Sigmoid colon (tissue), 7 donors: ENCODE measurements around the gene PLCB1. TPM values are rescaled to one million over a fixed set of nuclear protein-coding genes. Genes with fewer than 3 reads are reported as not detected.

ENCODE experiments used
- DNase-seq: peaks from one replicate; pipeline ENCODE4 v3.0.0-alpha.2; 2019
- H3K27ac ChIP-seq, 4 donors: fragments of 200-600 bp; sonication (generic); one replicate each; pipeline ENCODE4 v1.5.1; 2016 to 2019; ENCODE audit warnings: mild to moderate bottlenecking in 1 of 4
- H3K27me3 ChIP-seq, 3 donors: fragments of 200-600 bp; sonication (generic); one replicate each; pipeline ENCODE4 v1.5.1; 2019; ENCODE audit warnings: mild to moderate bottlenecking in 1 of 3
- H3K36me3 ChIP-seq, 4 donors: fragments of 200-600 bp; sonication (generic); one replicate each; pipeline ENCODE4 v1.5.1; 2016 to 2019
- H3K4me1 ChIP-seq, 4 donors: fragments of 200-600 bp; sonication (generic); one replicate each; pipeline ENCODE4 v1.5.1; 2017 to 2019
- H3K4me3 ChIP-seq, 4 donors: fragments of 200-600 bp; sonication (generic); one replicate each; pipeline ENCODE4 v1.5.1; 2017 to 2019; ENCODE audit warnings: mild to moderate bottlenecking in 2 of 4, moderate library complexity in 1 of 4
- H3K9me3 ChIP-seq, 4 donors: fragments of 200-600 bp in 3 of 4; sonication (generic) in 3 of 4; one replicate each; pipeline versions ENCODE4 v1.5.1 to v1.6.1; 2013 to 2019
- CTCF ChIP-seq, 4 experiments: fragments of 450-650 bp in 3 of 4; fragments of 200-600 bp in 1 of 4; IDR thresholded peaks; one replicate each; pipeline ENCODE4 v1.5.1; 2016 to 2019; ENCODE audit warnings: antibody characterized with exemption in 4 of 4, mild to moderate bottlenecking in 3 of 4, moderate library complexity in 2 of 4
- EP300 ChIP-seq, 4 donors: sonication (generic); formaldehyde crosslinking; IDR thresholded peaks; one replicate each; pipeline ENCODE4 v1.6.1; 2017; ENCODE audit warnings: antibody characterized with exemption in 4 of 4
- POLR2A ChIP-seq, 2 donors: fragments of 450-650 bp; IDR thresholded peaks; one replicate each; pipeline ENCODE4 v1.6.1; 2016; ENCODE audit warnings: antibody characterized with exemption in 2 of 2, mild to moderate bottlenecking in 2 of 2, moderate library complexity in 2 of 2
- POLR2AphosphoS5 ChIP-seq, 4 donors: sonication (generic); formaldehyde crosslinking; IDR thresholded peaks; one replicate each; pipeline ENCODE4 v1.6.1; 2017; ENCODE audit warnings: antibody characterized with exemption in 4 of 4
- WGBS, 2 donors: extraction: QIAGEN DNeasy Blood & Tissue Kit; methylation state at CpG; one replicate each; pipeline ENCODE4 v1.1.7; 2013; 5-methylcytosine and 5-hydroxymethylcytosine counted together
- intact Hi-C: fragments of 100-400 bp; cut with DNase I; formaldehyde crosslinking; loops from one replicate; pipeline ENCODE4 v1.15.1; 2023
- polyA plus RNA-seq, 3 donors: library from polyadenylated mRNA; stranded (reverse); fragments of 200-250 nt; gene quantifications; one replicate each; pipeline ENCODE4 v1.2.3, GENCODE V29; 2013
- total RNA-seq, 4 donors: library from RNA; depleted of rRNA; stranded (reverse); fragments of >200 nt; gene quantifications; one replicate each; pipeline ENCODE4 v1.1.0, GENCODE V29; 2016
- donor health status: healthy with polysubstance abuse.
- donor health status: Bipolar disorder and iron deficiency.
- donor health status: healthy.

The PLCB1 gene
- total and polyA plus RNA-seq, 7 donors: 0.92 to 117 (median 86.7) TPM

- WGBS, 2 donors: 61 to 78% methylated on average over 3 of the region's 3 CpGs
- Histone ChIP-seq H3K4me3 (no peak overlapping the region), H3K36me3 (no peaks in the 10 kb centered on the region), H3K27me3 (no peaks in the 10 kb centered on the region), H3K9me3 (no peaks in the 10 kb centered on the region), H3K27ac (peak overlapping the region in 3 of 4 donors; percentile 42 to 70 (median 52)), H3K4me1 (peaks cover 0 to 47% (median 27%) of the 10 kb centered on the region in 4 donors)
- intact Hi-C loops: no loop called here
- TF ChIP-seq CTCF (IDR thresholded peaks at IDR 0.05): no peak
- no peak for TF ChIP-seq POLR2AphosphoS5 (IDR thresholded peaks at IDR 0.05)
- no peak for TF ChIP-seq POLR2A (IDR thresholded peaks at IDR 0.05)
- no peak for TF ChIP-seq EP300 (IDR thresholded peaks at IDR 0.05)
- DNase-seq: no peak
Measured at GRCh38 chr20:8490076-8490830, 358.2 kb downstream of the PLCB1 start.

GRCh38 chr20:8492173-8492572 lies 360.1 kb downstream of the PLCB1 start:
- Histone ChIP-seq H3K4me3 (no peak overlapping the region), H3K27ac (no peak overlapping the region), H3K9me3 (no peaks in the 10 kb centered on the region), H3K4me1 (peaks cover 0 to 47% (median 27%) of the 10 kb centered on the region in 4 donors), H3K27me3 (no peaks in the 10 kb centered on the region), H3K36me3 (no peaks in the 10 kb centered on the region)
- no peak for DNase-seq
- intact Hi-C loops: no loop called here
- TF ChIP-seq CTCF (IDR thresholded peaks at IDR 0.05) (no peak), POLR2A (IDR thresholded peaks at IDR 0.05) (no peak), EP300 (IDR thresholded peaks at IDR 0.05) (no peak)

GRCh38 chr20:8498571-8498970 lies 366.5 kb downstream of the PLCB1 start:
- H3K27me3 ChIP-seq: no peaks in the 10 kb centered on the region
- H3K4me1 ChIP-seq: peaks cover 0 to 7% (median 3%) of the 10 kb centered on the region in 4 donors
- no peaks in the 10 kb centered on the region for H3K9me3 ChIP-seq
- no peak overlapping the region for H3K4me3 ChIP-seq
- TF ChIP-seq CTCF (IDR thresholded peaks at IDR 0.05) (no peak), POLR2AphosphoS5 (IDR thresholded peaks at IDR 0.05) (no peak), POLR2A (IDR thresholded peaks at IDR 0.05) (no peak), EP300 (IDR thresholded peaks at IDR 0.05) (no peak)
- H3K27ac ChIP-seq: no peak overlapping the region
- intact Hi-C loops: no loop called here
- H3K36me3 ChIP-seq: no peaks in the 10 kb centered on the region
- 91 to 93% methylated on average over 8 of the region's 8 CpGs for WGBS, 2 donors
- DNase-seq: no peak

GRCh38 chr20:8504030-8504429 lies 372.0 kb downstream of the PLCB1 start:
- intact Hi-C loops: no loop called here
- Histone ChIP-seq H3K4me1 (peaks cover 0 to 11% (median 0%) of the 10 kb centered on the region in 4 donors), H3K4me3 (no peak overlapping the region), H3K27ac (no peak overlapping the region), H3K9me3 (no peaks in the 10 kb centered on the region), H3K36me3 (no peaks in the 10 kb centered on the region), H3K27me3 (no peaks in the 10 kb centered on the region)
- 66 to 87% methylated on average over 5 of the region's 5 CpGs for WGBS, 2 donors
- TF ChIP-seq EP300 (IDR thresholded peaks at IDR 0.05) (no peak), POLR2AphosphoS5 (IDR thresholded peaks at IDR 0.05) (no peak), CTCF (IDR thresholded peaks at IDR 0.05) (no peak), POLR2A (IDR thresholded peaks at IDR 0.05) (no peak)
- DNase-seq: no peak
